HG03558 (cell line): ENCODE measurements around the gene CYP26B1.

Source experiments
- ATAC-seq: cut with Tn5 transposase; IDR thresholded peaks from one replicate; pipeline ENCODE4 v1.9.1; 2021; ENCODE audit warnings: moderate number of reproducible peaks; ENCODE audit not compliant: unreplicated experiment; ENCODE audit errors: extremely low read depth

The CYP26B1 gene

GRCh38 chr2:72147303-72147971, at the start of gene CYP26B1:
CYP26B1 (minus strand) TSS chr2:72147862; CDS start chr2:72147834, 28 bp downstream.
- ATAC-seq, result no peak

GRCh38 chr2:72193723-72194122, 46.1 kb upstream of the CYP26B1 start:
- no peak for ATAC-seq

GRCh38 chr2:72191441-72191840, 43.8 kb upstream of the CYP26B1 start:
- ATAC-seq, result no peak

GRCh38 chr2:72185206-72185605, 37.5 kb upstream of the CYP26B1 start:
- ATAC-seq, result no peak

GRCh38 chr2:72183466-72183865, 35.8 kb upstream of the CYP26B1 start:
- no peak for ATAC-seq

- no peak for ATAC-seq
Observed at GRCh38 chr2:72183016-72183415, 35.4 kb upstream of the CYP26B1 start.

GRCh38 chr2:72182547-72182946, 34.9 kb upstream of the CYP26B1 start:
- ATAC-seq, result no peak

- ATAC-seq, result no peak
Observed at GRCh38 chr2:72181616-72182015, 34.0 kb upstream of the CYP26B1 start.

GRCh38 chr2:72180351-72180750, 32.7 kb upstream of the CYP26B1 start:
- no peak for ATAC-seq

- no peak for ATAC-seq
Observed at GRCh38 chr2:72178551-72178950, 30.9 kb upstream of the CYP26B1 start.

GRCh38 chr2:72176281-72176680, 28.6 kb upstream of the CYP26B1 start:
- no peak for ATAC-seq

- ATAC-seq, result no peak
Observed at GRCh38 chr2:72175636-72176035, 28.0 kb upstream of the CYP26B1 start.

- ATAC-seq, result no peak
Observed at GRCh38 chr2:72173640-72174321, 26.1 kb upstream of the CYP26B1 start.

- ATAC-seq, result no peak
Observed at GRCh38 chr2:72172478-72172877, 24.8 kb upstream of the CYP26B1 start.

- no peak for ATAC-seq
Observed at GRCh38 chr2:72166279-72166678, 18.6 kb upstream of the CYP26B1 start.

GRCh38 chr2:72165792-72166191, 18.1 kb upstream of the CYP26B1 start:
- ATAC-seq, result no peak

GRCh38 chr2:72162574-72162973, 14.9 kb upstream of the CYP26B1 start:
- no peak for ATAC-seq

- no peak for ATAC-seq
Observed at GRCh38 chr2:72159211-72159993, 11.7 kb upstream of the CYP26B1 start.

- ATAC-seq, result no peak
Observed at GRCh38 chr2:72157871-72158771, 10.5 kb upstream of the CYP26B1 start.

- ATAC-seq, result no peak
Observed at GRCh38 chr2:72156872-72157271, 9.2 kb upstream of the CYP26B1 start.
